BLaER1 treated with 17β-estradiol and CSF1 and Interleukin-3, amounts not matched to agents 10 nM and 100 nM (cell line): ENCODE results near the gene GSDME.

Experiments
- H3K27ac ChIP-seq, 11 experiments: shearing (Covaris generic); formaldehyde crosslinking; 2 replicates each; pipeline ENCODE4 v1.8.1; 2022
- H3K27me3 ChIP-seq, 11 experiments: shearing (Covaris generic); formaldehyde crosslinking; 2 replicates each; pipeline ENCODE4 v1.8.1; 2022
- H3K36me3 ChIP-seq, 11 experiments: shearing (Covaris generic); formaldehyde crosslinking; 2 replicates each; pipeline ENCODE4 v1.8.1; 2022
- H3K4me1 ChIP-seq, 10 experiments: shearing (Covaris generic); formaldehyde crosslinking; 2 replicates each; pipeline ENCODE4 v1.8.1; 2022
- H3K4me2 ChIP-seq, 11 experiments: shearing (Covaris generic); formaldehyde crosslinking; 2 replicates each; pipeline ENCODE4 v1.8.1; 2022
- H3K4me3 ChIP-seq, 10 experiments: shearing (Covaris generic); formaldehyde crosslinking; 2 replicates each; pipeline ENCODE4 v1.8.1; 2022
- H3K9ac ChIP-seq, 11 experiments: shearing (Covaris generic); formaldehyde crosslinking; 2 replicates each; pipeline ENCODE4 v1.8.1; 2022
- H3K9me3 ChIP-seq, 11 experiments: shearing (Covaris generic); formaldehyde crosslinking; replicated peaks in 1 of 11; 2 replicates each; pipeline ENCODE4 v1.8.1; 2022
- H4K20me1 ChIP-seq, 11 experiments: shearing (Covaris generic); formaldehyde crosslinking; 2 replicates each; pipeline ENCODE4 v1.8.1; 2022
- Cebpa-rat ChIP-seq, 11 experiments: shearing (Covaris generic); IDR thresholded peaks; 2 replicates each; pipeline ENCODE4 v1.8.1; 2022

GSDME gene

DNA sequence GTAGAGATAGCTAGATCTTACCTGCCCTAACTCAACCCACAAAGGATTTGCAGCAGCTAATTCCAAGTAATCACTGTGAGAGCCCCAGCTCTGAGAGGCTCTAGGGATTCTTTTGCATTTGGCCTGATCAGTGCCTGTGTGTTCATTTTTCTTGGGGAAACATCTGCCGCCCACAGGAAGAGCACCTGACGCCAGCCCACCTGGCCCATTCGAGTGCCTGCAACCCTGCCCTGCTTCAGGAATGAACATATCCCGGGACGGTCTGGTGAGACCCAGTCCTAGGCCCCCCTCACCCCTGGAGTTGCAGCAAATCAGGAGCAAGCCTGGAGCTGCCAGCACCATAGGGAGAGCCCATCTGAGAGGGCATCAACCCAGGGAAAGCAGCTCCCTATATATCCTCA, 38.8 kb downstream of the GSDME start:
- peaks cover 39 to 100% (median 99%) of the 10 kb centered on the region in 10 experiments for H3K4me1 ChIP-seq
- H3K9ac ChIP-seq = peak overlapping the region in 4 of 11 experiments; percentile 42 to 69 (median 46); a peak in 7 of 22 replicates
- H4K20me1 ChIP-seq = peaks cover 0 to 33% (median 0%) of the 10 kb centered on the region in 11 experiments; a peak in 7 of 22 replicates
- H3K27me3 ChIP-seq = peaks cover 0 to 56% (median 19%) of the 10 kb centered on the region in 11 experiments; a peak in 13 of 22 replicates
- no peak for TF ChIP-seq Cebpa-rat (IDR thresholded peaks at IDR 0.05)
- peak overlapping the region in 5 of 11 experiments; percentile 10 to 75 (median 71); a peak in 10 of 22 replicates for H3K27ac ChIP-seq
- H3K4me2 ChIP-seq = peak overlapping the region; percentile 33 to 91 (median 84)
- no peaks in the 10 kb centered on the region for H3K36me3 ChIP-seq
- 0 out of 20 replicates have a peak overlapping the region, but pooled peaks of 1 of the 10 experiments have one; percentile 2 for H3K4me3 ChIP-seq
- H3K9me3 ChIP-seq = no peaks in the 10 kb centered on the region

DNA sequence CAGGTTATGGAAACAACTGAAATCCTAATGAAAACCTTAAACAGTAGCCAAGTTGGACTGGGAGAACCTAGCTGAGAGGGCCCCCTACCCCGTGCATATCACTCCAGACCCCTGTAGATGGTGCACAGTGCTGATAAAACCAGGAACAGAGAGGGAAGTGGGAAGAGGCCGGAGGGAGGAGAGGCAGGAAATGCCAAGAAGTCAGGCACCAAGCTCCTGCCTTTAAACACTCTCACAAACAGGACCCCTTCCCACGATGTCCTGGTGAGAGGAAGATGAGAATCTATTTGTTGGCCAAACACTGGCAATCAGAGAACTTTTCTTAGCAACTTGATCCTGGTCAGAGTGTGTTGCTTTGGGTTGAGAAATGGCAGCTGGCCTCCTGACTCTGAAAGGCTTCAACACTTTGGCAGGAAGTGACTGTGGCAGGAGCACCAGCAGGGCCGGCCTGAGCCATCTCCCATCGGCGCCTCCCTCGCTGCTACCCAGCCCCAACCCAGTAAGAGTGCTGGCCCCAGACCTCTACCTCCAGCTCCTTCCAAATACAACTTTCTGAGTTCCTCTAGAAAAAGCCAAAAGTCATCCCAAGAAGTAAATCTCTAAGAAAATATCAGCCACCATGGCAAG, 39.5 kb downstream of the GSDME start:
- peak overlapping the region in 1 of 11 experiments; percentile 69; a peak in 2 of 22 replicates for H3K9ac ChIP-seq
- no peaks in the 10 kb centered on the region for H3K9me3 ChIP-seq
- peak overlapping the region in 5 of 11 experiments; percentile 10 to 75 (median 71); a peak in 7 of 22 replicates for H3K27ac ChIP-seq
- 0 out of 20 replicates have a peak overlapping the region, but pooled peaks of 1 of the 10 experiments have one; percentile 2 for H3K4me3 ChIP-seq
- no peak for TF ChIP-seq Cebpa-rat (IDR thresholded peaks at IDR 0.05)
- peaks cover 0 to 56% (median 20%) of the 10 kb centered on the region in 11 experiments; a peak in 13 of 22 replicates for H3K27me3 ChIP-seq
- peaks cover 0 to 30% (median 0%) of the 10 kb centered on the region in 11 experiments; a peak in 6 of 22 replicates for H4K20me1 ChIP-seq
- peak overlapping the region; percentile 27 to 91 (median 84) for H3K4me2 ChIP-seq
- peaks cover 39 to 100% (median 97%) of the 10 kb centered on the region in 10 experiments for H3K4me1 ChIP-seq
- no peaks in the 10 kb centered on the region for H3K36me3 ChIP-seq

DNA sequence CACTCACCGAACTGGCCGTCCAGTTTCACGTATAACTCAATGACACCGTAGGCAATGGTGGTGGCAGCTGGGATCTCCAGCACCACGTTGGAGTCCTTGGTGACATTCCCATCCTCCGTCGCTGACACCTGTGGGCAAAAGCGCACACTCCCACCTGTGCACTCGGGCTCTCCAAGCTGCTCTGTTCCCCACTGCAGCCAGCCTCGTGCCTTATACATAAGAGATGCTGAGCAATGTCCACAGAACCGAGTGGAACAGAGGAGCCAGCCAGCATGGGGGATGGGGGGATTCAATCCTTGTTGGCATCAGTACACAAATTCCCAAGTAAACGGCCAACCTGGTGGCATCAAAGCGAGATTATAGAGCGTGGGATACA, 40.0 kb downstream of the GSDME start:
- Histone ChIP-seq H3K4me1 (peaks cover 39 to 100% (median 92%) of the 10 kb centered on the region in 10 experiments), H3K27me3 (peaks cover 0 to 53% (median 14%) of the 10 kb centered on the region in 11 experiments; a peak in 13 of 22 replicates), H3K9me3 (no peaks in the 10 kb centered on the region), H3K4me3 (no peak overlapping the region), H3K27ac (peak overlapping the region in 3 of 11 experiments; percentile 59 to 75 (median 74); a peak in 4 of 22 replicates), H3K36me3 (no peaks in the 10 kb centered on the region), H4K20me1 (peaks cover 0 to 27% (median 0%) of the 10 kb centered on the region in 11 experiments; a peak in 6 of 22 replicates), H3K4me2 (peak overlapping the region in 10 of 11 experiments; percentile 27 to 91 (median 86); a peak in 18 of 22 replicates), H3K9ac (no peak overlapping the region)
- TF ChIP-seq Cebpa-rat (IDR thresholded peaks at IDR 0.05) = no peak

DNA sequence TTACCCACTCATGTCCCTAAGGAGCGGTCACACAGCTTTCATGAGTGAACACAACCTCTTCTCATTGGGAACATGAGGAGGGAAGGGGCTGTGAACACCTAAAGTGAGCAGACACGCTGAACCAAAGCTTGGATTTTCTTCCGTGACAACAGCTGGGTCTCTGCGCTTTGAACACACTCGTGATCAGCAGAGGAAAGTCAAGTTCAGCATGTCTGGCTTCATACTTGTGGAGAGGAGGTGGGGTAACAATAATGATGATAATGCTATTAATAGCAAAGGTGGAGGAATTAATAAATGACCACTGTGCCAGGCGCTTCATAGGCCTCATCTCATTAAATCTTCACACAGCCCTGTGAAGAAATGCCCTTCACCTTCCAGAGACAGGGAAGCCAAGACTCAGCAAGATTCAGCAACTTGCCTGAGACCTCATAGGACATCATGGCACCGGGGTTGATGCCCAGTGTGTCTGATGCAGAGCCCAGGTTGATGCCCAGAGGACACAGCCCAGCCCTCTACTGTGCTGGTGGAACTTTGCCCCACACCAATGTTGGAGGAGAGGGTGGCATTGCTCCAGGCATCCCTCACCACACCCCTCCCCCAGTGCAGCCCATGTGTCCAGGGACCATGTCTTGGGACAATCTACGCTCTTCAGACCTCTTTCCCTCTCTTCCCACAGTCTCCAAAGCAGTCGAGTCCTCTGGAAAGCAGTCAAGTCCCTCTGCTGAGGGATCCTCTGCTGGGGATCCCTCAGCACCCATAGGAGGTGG, 40.6 kb downstream of the GSDME start:
- Histone ChIP-seq H3K27me3 (peaks cover 0 to 52% (median 9%) of the 10 kb centered on the region in 11 experiments; a peak in 9 of 22 replicates), H3K36me3 (no peaks in the 10 kb centered on the region), H3K4me1 (peaks cover 39 to 100% (median 89%) of the 10 kb centered on the region in 10 experiments), H3K4me2 (peak overlapping the region; percentile 46 to 91 (median 84); a peak in 21 of 22 replicates), H3K4me3 (no peak overlapping the region), H3K9ac (peak overlapping the region in 1 of 11 experiments; percentile 65; a peak in 2 of 22 replicates), H3K27ac (peak overlapping the region in 4 of 11 experiments; percentile 41 to 75 (median 66); a peak in 5 of 22 replicates), H4K20me1 (peaks cover 0 to 27% (median 0%) of the 10 kb centered on the region in 11 experiments; a peak in 6 of 22 replicates), H3K9me3 (no peaks in the 10 kb centered on the region)
- no peak for TF ChIP-seq Cebpa-rat (IDR thresholded peaks at IDR 0.05)

DNA sequence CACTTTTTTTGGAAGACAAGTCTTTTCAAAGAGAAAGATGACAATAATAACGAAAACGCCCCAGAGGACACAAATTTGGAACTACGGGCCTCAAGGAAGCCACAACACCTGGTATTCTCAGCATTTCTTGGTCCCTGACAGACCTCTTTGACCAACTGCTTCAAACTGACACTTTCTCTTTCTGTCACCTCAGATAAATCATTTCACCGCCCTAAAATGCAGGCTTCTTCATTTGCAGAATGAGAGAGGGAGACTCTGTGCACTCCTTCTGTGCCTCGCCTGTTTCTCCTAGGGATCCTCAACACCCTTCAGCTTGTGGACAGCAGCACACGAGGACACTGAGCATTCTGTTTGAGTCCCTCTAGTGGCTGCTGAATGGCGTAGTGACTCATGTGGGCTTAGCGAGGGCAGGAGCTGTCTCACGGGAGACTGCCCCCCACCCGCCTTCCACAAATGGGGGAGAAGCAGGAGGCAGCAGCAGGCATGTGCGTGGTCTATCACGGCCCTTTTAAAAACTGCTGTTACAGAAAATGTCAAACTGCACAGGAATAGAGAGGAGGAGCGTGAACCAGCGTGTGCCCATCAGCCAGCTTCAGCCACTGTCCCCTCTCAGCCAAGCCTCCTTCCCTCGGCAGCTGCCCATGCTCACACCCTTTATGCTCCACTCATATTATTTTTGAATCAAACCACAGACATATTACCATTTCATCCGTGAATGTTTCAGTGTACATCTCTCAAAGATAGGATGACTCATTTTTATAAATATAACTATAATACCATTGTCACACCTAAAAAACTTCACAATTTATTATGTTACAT, 41.4 kb downstream of the GSDME start:
- Histone ChIP-seq H3K27ac (peak overlapping the region in 4 of 11 experiments; percentile 41 to 75 (median 66); a peak in 7 of 22 replicates), H3K9me3 (no peaks in the 10 kb centered on the region), H3K27me3 (peaks cover 0 to 46% (median 5%) of the 10 kb centered on the region in 11 experiments; a peak in 9 of 22 replicates), H4K20me1 (peaks cover 0 to 27% (median 0%) of the 10 kb centered on the region in 11 experiments; a peak in 6 of 22 replicates), H3K4me1 (peaks cover 34 to 95% (median 81%) of the 10 kb centered on the region in 10 experiments), H3K4me3 (peak overlapping the region in 2 of 10 experiments; percentile 9 to 32; a peak in 3 of 20 replicates), H3K4me2 (peak overlapping the region; percentile 46 to 91 (median 84)), H3K9ac (peak overlapping the region in 4 of 11 experiments; percentile 8 to 65 (median 32); a peak in 4 of 22 replicates), H3K36me3 (no peaks in the 10 kb centered on the region)
- no peak for TF ChIP-seq Cebpa-rat (IDR thresholded peaks at IDR 0.05)

DNA sequence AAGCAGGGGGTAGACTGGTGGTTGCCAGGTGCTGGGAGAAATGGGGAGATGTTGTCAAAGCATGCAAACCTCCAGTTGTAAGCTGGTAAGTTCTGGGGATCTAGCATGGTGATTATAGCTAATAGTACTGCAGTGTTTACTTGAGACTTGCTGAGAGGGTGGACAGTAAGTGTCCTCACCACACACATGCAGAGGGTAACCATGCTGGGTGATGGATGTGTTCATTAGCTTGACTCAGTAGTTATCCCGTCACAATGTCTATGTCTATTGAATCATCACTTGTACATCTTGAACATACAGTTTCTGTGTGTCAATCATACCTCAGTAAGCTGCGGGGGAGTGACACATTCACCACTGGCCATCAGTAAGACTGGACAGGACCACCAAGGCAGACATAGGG, 42.1 kb downstream of the GSDME start:
- peak overlapping the region in 2 of 10 experiments; percentile 9 to 32; a peak in 3 of 20 replicates for H3K4me3 ChIP-seq
- peaks cover 0 to 2% (median 0%) of the 10 kb centered on the region in 11 experiments; a peak in 1 of 22 replicates for H3K36me3 ChIP-seq
- H3K27me3 ChIP-seq = peaks cover 0 to 46% (median 5%) of the 10 kb centered on the region in 11 experiments; a peak in 10 of 22 replicates
- no peak for TF ChIP-seq Cebpa-rat (IDR thresholded peaks at IDR 0.05)
- peaks cover 34 to 88% (median 74%) of the 10 kb centered on the region in 10 experiments for H3K4me1 ChIP-seq
- peak overlapping the region in 10 of 11 experiments; percentile 46 to 91 (median 86); a peak in 19 of 22 replicates for H3K4me2 ChIP-seq
- H3K9me3 ChIP-seq = no peaks in the 10 kb centered on the region
- H3K9ac ChIP-seq = peak overlapping the region in 3 of 11 experiments; percentile 8 to 65 (median 53); a peak in 2 of 22 replicates
- H3K27ac ChIP-seq = peak overlapping the region in 1 of 11 experiments; percentile 75; a peak in 2 of 22 replicates
- peaks cover 0 to 27% (median 0%) of the 10 kb centered on the region in 11 experiments; a peak in 6 of 22 replicates for H4K20me1 ChIP-seq

DNA sequence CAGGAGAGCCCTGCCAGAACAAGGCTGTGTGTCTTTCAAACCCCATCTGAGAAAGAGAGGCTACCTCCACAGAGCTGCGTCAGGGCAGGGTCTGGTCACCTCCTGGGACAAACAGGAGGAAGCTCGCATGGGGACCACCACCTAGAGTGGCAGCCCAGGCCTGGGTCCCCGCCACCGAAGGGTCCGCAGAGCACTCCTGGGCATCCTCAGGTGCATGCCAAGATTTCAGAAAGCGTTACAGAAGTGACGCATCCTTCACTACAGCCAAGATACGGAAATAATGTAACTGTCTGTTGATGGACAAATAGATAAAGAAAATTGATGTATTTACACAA, 42.6 kb downstream of the GSDME start:
- H3K36me3 ChIP-seq = peaks cover 0 to 6% (median 0%) of the 10 kb centered on the region in 11 experiments; a peak in 3 of 22 replicates
- H4K20me1 ChIP-seq = peaks cover 0 to 27% (median 0%) of the 10 kb centered on the region in 11 experiments; a peak in 6 of 22 replicates
- no peak overlapping the region for H3K9ac ChIP-seq
- H3K4me2 ChIP-seq = peak overlapping the region in 9 of 11 experiments; percentile 46 to 91 (median 87); a peak in 18 of 22 replicates
- H3K4me1 ChIP-seq = peaks cover 34 to 83% (median 69%) of the 10 kb centered on the region in 10 experiments
- peaks cover 0 to 46% (median 8%) of the 10 kb centered on the region in 11 experiments; a peak in 12 of 22 replicates for H3K27me3 ChIP-seq
- no peak for TF ChIP-seq Cebpa-rat (IDR thresholded peaks at IDR 0.05)
- no peak overlapping the region for H3K4me3 ChIP-seq
- H3K9me3 ChIP-seq = no peaks in the 10 kb centered on the region; a peak in 1 of 22 replicates
- H3K27ac ChIP-seq = no peak overlapping the region
